ENCODE data around the gene ABTB2. TPM values are rescaled to one million over a fixed set of nuclear protein-coding genes. Genes with fewer than 3 reads are reported as not detected.

ABTB2 gene
- polyA plus RNA-seq, 1 of the 3 experiments (the other 2 are of a cell fraction): 7.8 TPM

GRCh38 chr11:34298871-34299270 is 58.9 kb downstream of the ABTB2 start:
- CTCF ChIA-PET: no interaction called here
- no peak overlapping the region for H3K4me3 ChIP-seq (ENCODE audit: low read depth in 2 of 2, low read length in 1 of 2)

DNA sequence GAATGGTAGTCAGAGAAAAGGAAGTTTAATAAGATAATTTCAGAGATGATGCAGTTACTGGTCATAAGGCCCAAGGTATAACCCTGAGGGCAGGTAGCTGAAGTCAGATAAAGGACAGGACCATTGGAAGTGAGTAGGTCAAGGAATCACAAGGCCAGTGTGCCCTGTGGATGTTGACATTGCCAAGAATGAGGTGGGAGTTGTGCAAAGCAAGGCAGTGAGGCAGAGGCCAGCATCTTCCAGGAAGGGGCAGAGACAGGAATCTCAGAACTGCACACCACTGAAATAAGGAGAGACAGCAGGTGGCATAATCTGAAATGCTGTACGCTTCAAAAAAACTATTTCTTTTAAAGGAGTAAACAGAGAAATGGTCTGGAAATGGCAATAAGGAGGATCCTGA is 61.4 kb downstream of the ABTB2 start:
- Histone ChIP-seq H3K9me2 (no peaks in the 10 kb centered on the region), H3K4me3 (ENCODE audit: low read depth in 2 of 2, low read length in 1 of 2) (no peak overlapping the region), H3K27me3 (ENCODE audit: insufficient read depth) (no peaks in the 10 kb centered on the region), H4K20me1 (ENCODE audit: insufficient read depth) (no peaks in the 10 kb centered on the region), H3K4me2 (no peak overlapping the region), H3F3A (replicated peaks; ENCODE audit: insufficient read depth) (peaks cover 5% of the 10 kb centered on the region), H3K27ac (ENCODE audit: low read depth in 2 of 2, low read length in 1 of 2) (no peak overlapping the region), H3K9ac (no peak overlapping the region), H3K4me1 (ENCODE audit: control insufficient read depth in 1 of 2, insufficient read depth in 2 of 2, low read depth in 1 of 2, low read length in 1 of 2) (peaks cover 20 to 22% of the 10 kb centered on the region in 2 experiments; a peak in 3 of 4 replicates), H3K79me2 (ENCODE audit: insufficient read depth) (no peaks in the 10 kb centered on the region), H3K36me3 (replicated peaks in 1 of 2; ENCODE audit: control insufficient read depth in 1 of 2, insufficient read depth in 2 of 2, low read length in 1 of 2) (no peaks in the 10 kb centered on the region), H3K9me3 (no peaks in the 10 kb centered on the region), H2AFZ (ENCODE audit: low read depth) (no peak overlapping the region)
- TF ChIP-seq ELF1 (IDR thresholded peaks at IDR 0.05) (no peak), GABPA (IDR thresholded peaks at IDR 0.05; ENCODE audit: low read depth) (no peak)
- CTCF ChIA-PET: no interaction called here
- POLR2A ChIA-PET: no interaction called here
- DNase-seq: no peak
- WGBS (ENCODE audit: low lambda C conversion rate): 77% methylated on average over 1 of the region's 1 CpG

More at GRCh38 chr11:34298871-34299270, 58.9 kb downstream of the ABTB2 start:
- no peak for DNase-seq
- Histone ChIP-seq H3K9ac (no peak overlapping the region), H3K9me2 (no peaks in the 10 kb centered on the region), H3K4me1 (ENCODE audit: control insufficient read depth in 1 of 2, insufficient read depth in 2 of 2, low read depth in 1 of 2, low read length in 1 of 2) (peaks cover 37 to 41% of the 10 kb centered on the region in 2 experiments), H3K27ac (ENCODE audit: low read depth in 2 of 2, low read length in 1 of 2) (no peak overlapping the region), H2AFZ (ENCODE audit: low read depth) (no peak overlapping the region), H3K9me3 (no peaks in the 10 kb centered on the region), H3K79me2 (ENCODE audit: insufficient read depth) (no peaks in the 10 kb centered on the region), H3K36me3 (replicated peaks in 1 of 2; ENCODE audit: control insufficient read depth in 1 of 2, insufficient read depth in 2 of 2, low read length in 1 of 2) (no peaks in the 10 kb centered on the region), H3K4me2 (no peak overlapping the region), H3K27me3 (ENCODE audit: insufficient read depth) (no peaks in the 10 kb centered on the region), H4K20me1 (ENCODE audit: insufficient read depth) (no peaks in the 10 kb centered on the region), H3F3A (replicated peaks; ENCODE audit: insufficient read depth) (peaks cover 22% of the 10 kb centered on the region)
- POLR2A ChIA-PET: no interaction called here
- TF ChIP-seq FOXJ3 (CRISPR knock-in tag; IDR thresholded peaks at IDR 0.05): no peak
- no peak for TF ChIP-seq MEF2A (IDR thresholded peaks at IDR 0.05; ENCODE audit: borderline replicate concordance, low read depth)
- no peak for TF ChIP-seq RFX5 (IDR thresholded peaks at IDR 0.05; ENCODE audit: low read length)
- TF ChIP-seq RXRA (IDR thresholded peaks at IDR 0.05; ENCODE audit: borderline replicate concordance, low read depth): no peak
- TF ChIP-seq MXI1 (IDR thresholded peaks at IDR 0.05; ENCODE audit: low read depth, low read length): no peak
- no peak for TF ChIP-seq NRF1 (IDR thresholded peaks at IDR 0.05; ENCODE audit: low read depth, low read length)
- TF ChIP-seq YY1 (IDR thresholded peaks at IDR 0.05; ENCODE audit: low read depth): no peak
- TF ChIP-seq EP300 (IDR thresholded peaks at IDR 0.05; ENCODE audit: borderline replicate concordance in 1 of 2, low read depth in 1 of 2, low read length in 1 of 2): no peak
- no peak for TF ChIP-seq IRF3 (IDR thresholded peaks at IDR 0.05; ENCODE audit: low read depth, low read length)
- 89% methylated on average over 2 of the region's 2 CpGs for WGBS (ENCODE audit: low lambda C conversion rate)

DNA sequence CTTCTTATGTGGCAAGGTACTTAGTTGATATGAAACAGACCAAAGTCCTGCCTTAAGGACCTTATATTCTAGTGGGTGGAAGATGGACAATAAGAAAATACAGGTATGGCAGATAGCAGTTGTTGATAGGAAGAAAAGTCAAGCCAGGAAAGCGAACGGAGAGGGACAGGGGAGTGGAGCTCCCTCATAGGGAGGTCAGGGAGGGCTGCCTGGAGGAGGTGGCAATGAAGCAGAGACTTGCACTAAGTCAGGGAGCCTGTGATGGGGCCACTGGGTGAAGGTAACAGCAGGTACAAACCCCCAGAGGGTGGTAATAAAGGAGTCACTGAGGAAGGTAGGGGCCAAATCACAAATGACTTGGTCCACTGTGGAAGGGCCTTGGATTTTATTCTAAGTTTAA is 65.3 kb downstream of the ABTB2 start:
- no peak overlapping the region for H3K9ac ChIP-seq
- no peak overlapping the region for H3K27ac ChIP-seq (ENCODE audit: low read depth in 2 of 2, low read length in 1 of 2)
- H2AFZ ChIP-seq (ENCODE audit: low read depth): no peak overlapping the region
- no peaks in the 10 kb centered on the region for H3K36me3 ChIP-seq (replicated peaks in 1 of 2; ENCODE audit: control insufficient read depth in 1 of 2, insufficient read depth in 2 of 2, low read length in 1 of 2)
- no peaks in the 10 kb centered on the region for H3K9me2 ChIP-seq
- no peak for DNase-seq
- no peak overlapping the region for H3K4me3 ChIP-seq (ENCODE audit: low read depth in 2 of 2, low read length in 1 of 2)
- H3K27me3 ChIP-seq (ENCODE audit: insufficient read depth): no peaks in the 10 kb centered on the region
- H3K4me1 ChIP-seq (ENCODE audit: control insufficient read depth in 1 of 2, insufficient read depth in 2 of 2, low read depth in 1 of 2, low read length in 1 of 2): peaks cover 0 to 9% of the 10 kb centered on the region in 2 experiments; a peak in 1 of 4 replicates
- H3K4me2 ChIP-seq: no peak overlapping the region
- ChIA-PET CTCF (no interaction called here), POLR2A (no interaction called here)
- H4K20me1 ChIP-seq (ENCODE audit: insufficient read depth): no peaks in the 10 kb centered on the region
- 51% methylated on average over 2 of the region's 2 CpGs for WGBS (ENCODE audit: low lambda C conversion rate)
- no peaks in the 10 kb centered on the region for H3F3A ChIP-seq (replicated peaks; ENCODE audit: insufficient read depth)
- TF ChIP-seq MEF2A (IDR thresholded peaks at IDR 0.05; ENCODE audit: borderline replicate concordance, low read depth) (no peak), RXRA (IDR thresholded peaks at IDR 0.05; ENCODE audit: borderline replicate concordance, low read depth) (no peak), ZBTB33 (IDR thresholded peaks at IDR 0.05; ENCODE audit: borderline replicate concordance, low read depth) (no peak), CHD2 (IDR thresholded peaks at IDR 0.05; ENCODE audit: low read length, partially characterized antibody) (no peak), JUND (IDR thresholded peaks at IDR 0.05) (no peak), EP300 (IDR thresholded peaks at IDR 0.05; ENCODE audit: borderline replicate concordance in 1 of 2, low read depth in 1 of 2, low read length in 1 of 2) (no peak), RCOR1 (IDR thresholded peaks at IDR 0.05; ENCODE audit: low read length) (no peak), POLR2AphosphoS5 (IDR thresholded peaks at IDR 0.05; ENCODE audit: low read depth, low read length) (no peak), NFIC (IDR thresholded peaks at IDR 0.05; ENCODE audit: borderline replicate concordance) (no peak), FOXJ3 (CRISPR knock-in tag; IDR thresholded peaks at IDR 0.05) (no peak)
- H3K79me2 ChIP-seq (ENCODE audit: insufficient read depth): no peaks in the 10 kb centered on the region
- no peaks in the 10 kb centered on the region for H3K9me3 ChIP-seq

Data from SK-N-SH (cell line).